ENCODE data around the gene CYCS.

DNA sequence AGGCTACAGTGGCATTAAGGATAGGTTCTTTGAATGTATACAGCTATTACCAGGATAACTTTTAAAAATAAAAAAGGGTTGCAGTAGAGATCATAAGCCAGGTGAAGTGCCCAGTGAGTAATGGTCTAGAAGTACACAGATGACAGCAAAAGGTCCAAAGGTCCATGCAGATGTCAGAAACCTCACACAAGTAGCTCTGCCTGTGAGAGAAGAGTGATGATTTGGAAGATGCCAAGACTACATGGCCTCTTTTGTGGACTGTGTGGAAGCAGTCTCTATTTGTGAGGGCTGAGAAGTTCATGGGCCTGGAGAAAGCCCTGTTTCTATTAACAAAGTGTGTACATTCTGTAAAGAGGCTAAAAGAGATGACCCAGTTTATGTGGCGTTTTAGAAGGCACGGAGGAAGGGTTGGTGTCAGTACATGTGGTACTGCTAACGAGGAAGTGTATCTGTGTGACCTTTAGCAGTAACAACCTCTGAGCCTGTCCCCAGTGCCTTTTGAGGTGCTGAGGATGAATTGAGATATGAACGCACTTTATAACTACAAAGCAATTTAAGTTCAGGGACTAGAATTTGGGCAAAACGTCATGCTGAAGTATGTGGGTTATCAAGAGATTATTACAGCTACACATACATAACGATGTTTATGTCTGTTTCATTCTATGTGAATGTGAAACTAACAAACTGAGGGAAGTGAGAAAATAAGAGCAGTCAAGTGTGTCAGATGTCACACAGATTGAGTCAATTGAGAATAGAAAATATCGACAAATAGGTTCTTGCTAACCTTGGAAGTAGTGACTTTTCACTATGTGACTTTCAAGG, 7.6 kb downstream of the CYCS start:
- TF ChIP-seq, protein P1, sequence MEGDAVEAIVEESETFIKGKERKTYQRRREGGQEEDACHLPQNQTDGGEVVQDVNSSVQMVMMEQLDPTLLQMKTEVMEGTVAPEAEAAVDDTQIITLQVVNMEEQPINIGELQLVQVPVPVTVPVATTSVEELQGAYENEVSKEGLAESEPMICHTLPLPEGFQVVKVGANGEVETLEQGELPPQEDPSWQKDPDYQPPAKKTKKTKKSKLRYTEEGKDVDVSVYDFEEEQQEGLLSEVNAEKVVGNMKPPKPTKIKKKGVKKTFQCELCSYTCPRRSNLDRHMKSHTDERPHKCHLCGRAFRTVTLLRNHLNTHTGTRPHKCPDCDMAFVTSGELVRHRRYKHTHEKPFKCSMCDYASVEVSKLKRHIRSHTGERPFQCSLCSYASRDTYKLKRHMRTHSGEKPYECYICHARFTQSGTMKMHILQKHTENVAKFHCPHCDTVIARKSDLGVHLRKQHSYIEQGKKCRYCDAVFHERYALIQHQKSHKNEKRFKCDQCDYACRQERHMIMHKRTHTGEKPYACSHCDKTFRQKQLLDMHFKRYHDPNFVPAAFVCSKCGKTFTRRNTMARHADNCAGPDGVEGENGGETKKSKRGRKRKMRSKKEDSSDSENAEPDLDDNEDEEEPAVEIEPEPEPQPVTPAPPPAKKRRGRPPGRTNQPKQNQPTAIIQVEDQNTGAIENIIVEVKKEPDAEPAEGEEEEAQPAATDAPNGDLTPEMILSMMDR (IDR thresholded peaks at IDR 0.05) = no peak
- no peak for TF ChIP-seq POLR2A (IDR thresholded peaks at IDR 0.05)

Data from Peyer's patch (tissue), 4 donors.